DOHH2 (cell line): ENCODE results near the gene CFAP61.

ENCODE experiments used
- EZH2phosphoT487 ChIP-seq: fragments of 200-600 bp; sonication (generic); IDR thresholded peaks from 2 replicates; pipeline ENCODE4 v1.6.1; 2017; ENCODE audit warnings: borderline replicate concordance, mild to moderate bottlenecking, antibody characterized with exemption, low read length, moderate library complexity, mixed read lengths
- TF ChIP-seq, protein P1 (sequence below): fragments of 200-600 bp; sonication (generic); IDR thresholded peaks from one replicate; pipeline ENCODE4 v1.5.1; 2014; ENCODE audit warnings: antibody characterized with exemption, mild to moderate bottlenecking, low read depth, low read length; ENCODE audit not compliant: poor library complexity, severe bottlenecking

DNA sequence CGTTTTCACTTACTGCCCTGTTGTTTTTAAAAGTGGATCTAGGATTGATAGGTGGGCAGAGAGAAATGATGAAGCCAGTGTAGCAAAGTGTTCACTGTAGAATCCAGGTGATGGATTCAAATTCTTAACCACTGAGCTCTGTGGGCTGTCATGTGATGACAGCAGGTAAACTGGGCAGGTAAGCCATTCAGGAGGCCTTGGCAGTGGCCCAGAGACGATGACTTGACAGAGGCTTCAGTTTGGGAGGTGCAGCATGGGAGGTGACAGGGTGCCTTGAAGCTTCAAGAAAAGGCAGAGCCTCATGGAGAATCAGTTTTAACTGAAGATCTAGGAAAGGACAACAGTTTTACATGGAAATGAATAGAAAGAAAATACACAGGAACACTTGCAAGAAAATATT is 33.2 kb upstream of the CFAP61 start:
- TF ChIP-seq, protein P1, sequence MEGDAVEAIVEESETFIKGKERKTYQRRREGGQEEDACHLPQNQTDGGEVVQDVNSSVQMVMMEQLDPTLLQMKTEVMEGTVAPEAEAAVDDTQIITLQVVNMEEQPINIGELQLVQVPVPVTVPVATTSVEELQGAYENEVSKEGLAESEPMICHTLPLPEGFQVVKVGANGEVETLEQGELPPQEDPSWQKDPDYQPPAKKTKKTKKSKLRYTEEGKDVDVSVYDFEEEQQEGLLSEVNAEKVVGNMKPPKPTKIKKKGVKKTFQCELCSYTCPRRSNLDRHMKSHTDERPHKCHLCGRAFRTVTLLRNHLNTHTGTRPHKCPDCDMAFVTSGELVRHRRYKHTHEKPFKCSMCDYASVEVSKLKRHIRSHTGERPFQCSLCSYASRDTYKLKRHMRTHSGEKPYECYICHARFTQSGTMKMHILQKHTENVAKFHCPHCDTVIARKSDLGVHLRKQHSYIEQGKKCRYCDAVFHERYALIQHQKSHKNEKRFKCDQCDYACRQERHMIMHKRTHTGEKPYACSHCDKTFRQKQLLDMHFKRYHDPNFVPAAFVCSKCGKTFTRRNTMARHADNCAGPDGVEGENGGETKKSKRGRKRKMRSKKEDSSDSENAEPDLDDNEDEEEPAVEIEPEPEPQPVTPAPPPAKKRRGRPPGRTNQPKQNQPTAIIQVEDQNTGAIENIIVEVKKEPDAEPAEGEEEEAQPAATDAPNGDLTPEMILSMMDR, result no peak
- TF ChIP-seq EZH2phosphoT487, result no peak
